ENCODE data around the gene SARDH.

SARDH gene

DNA sequence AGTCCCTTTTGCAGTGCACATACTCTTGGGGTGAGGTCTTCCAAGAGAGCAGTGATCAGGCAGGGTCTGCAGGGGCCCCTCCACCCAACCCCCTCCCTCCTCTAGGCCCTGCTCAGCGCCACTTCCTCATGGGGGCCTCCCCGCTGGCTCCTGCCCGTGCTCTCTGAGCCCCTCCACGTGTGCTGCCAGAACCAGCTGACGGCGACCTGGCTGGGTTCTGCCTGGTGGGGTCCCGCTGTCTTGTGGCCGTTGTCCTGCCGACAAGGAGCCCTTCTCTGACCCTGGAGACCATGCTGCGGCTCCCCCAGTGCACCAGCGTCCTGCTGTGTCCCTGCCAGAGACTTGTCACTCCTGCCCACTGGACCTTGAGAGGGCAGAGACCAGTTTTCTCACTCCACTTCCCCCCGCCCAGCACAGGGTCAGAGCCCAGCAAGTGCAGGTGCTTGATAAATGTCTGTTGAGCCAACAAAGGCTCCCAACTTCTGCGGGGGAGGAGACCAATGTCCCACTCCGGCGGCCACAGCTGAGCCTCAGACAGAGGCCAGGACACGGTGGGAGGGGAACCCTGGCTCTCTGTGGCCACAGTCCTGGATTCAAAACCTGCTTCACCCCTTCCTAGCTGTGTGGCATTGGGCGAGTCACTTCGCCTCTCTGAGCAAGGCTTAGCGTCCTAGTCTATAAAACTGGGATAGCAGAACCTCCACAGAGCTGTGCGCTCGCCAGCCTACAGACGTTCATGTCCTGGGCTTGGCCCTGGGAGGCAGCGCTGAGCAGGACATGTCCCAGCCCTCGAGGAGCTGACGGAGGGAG lies 24.8 kb downstream of the SARDH start:
- DNase-seq = no peak

DNA sequence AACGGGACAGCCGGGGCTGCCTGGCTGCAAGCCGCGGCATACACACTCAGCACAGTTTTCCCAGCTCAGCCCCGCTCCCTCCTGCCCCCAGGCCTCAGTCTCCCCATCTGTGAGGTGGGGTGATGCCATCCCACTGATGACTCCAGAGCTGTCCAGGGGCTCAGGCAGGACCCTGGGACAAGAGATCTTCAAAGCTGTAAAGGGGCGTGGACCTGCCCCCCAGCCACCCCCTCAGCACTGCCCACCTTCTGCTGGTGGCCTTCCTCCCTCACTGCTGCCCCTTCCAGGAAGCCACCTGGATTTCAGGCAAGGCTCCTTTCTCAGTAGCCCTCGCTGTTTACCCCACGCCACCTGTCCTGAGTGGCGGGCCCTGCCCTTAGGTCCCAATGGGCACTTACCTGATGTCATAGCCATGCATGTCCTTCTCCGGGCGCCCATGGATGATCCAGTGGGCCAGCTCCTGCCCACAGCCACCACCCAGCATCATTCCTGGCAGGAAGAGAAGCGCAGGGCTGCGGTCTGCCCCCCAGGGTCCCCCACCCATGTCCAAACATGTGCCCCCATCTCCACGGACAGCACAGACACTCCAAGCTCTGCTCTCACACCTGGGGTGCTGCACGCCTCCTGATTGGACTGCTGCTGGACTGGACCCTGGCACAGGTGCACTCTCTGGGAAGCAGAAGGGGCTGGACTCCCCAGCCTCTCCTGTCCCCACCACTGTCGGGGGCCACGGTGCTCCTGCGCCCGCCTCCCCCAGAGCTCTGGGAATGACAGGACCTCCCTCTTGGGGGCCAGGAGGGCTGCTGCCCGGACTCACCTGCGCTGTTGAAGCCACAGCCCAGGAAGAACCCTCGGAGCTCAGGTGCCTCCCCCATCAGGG lies 25.7 kb downstream of the SARDH start:
- no peak for DNase-seq

DNA sequence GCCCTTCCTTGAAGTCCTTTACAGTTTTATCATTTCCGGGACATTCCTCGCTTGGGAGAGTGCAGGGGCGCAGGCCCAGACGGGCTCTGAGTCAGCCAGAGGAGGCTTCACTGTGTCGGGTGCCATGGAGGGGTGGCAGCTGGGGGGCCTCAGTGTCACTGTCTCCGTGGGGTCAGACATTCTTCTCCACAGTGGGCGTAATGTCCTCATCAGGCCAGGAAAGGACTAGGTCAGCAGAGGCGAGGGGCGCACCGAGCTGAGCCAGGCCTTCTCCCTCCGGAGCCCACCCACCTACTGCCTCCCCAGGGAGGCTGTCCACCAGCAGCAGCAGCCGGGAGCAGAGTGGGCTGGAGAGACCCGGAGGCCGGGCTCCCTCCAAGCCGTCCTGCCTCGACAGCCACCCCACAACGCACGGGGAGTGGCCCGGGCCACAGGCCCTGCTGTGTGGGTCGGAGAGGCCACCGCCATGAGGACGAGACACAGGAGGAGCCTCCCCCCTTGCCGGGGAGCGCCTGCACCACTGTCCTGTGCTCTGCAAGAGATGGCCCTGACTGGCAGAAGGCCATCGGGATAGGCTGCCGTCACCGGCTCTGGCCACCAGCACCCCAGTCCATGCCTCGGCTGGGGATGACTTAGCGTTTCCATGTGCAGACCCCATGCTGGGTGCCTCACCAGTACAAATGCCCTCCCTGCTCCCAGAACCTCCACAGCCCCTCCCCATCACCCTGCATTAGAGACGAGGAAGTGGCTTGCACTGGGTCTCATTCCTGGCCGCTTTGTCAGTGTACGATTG lies 26.5 kb downstream of the SARDH start:
- no peak for DNase-seq

DNA sequence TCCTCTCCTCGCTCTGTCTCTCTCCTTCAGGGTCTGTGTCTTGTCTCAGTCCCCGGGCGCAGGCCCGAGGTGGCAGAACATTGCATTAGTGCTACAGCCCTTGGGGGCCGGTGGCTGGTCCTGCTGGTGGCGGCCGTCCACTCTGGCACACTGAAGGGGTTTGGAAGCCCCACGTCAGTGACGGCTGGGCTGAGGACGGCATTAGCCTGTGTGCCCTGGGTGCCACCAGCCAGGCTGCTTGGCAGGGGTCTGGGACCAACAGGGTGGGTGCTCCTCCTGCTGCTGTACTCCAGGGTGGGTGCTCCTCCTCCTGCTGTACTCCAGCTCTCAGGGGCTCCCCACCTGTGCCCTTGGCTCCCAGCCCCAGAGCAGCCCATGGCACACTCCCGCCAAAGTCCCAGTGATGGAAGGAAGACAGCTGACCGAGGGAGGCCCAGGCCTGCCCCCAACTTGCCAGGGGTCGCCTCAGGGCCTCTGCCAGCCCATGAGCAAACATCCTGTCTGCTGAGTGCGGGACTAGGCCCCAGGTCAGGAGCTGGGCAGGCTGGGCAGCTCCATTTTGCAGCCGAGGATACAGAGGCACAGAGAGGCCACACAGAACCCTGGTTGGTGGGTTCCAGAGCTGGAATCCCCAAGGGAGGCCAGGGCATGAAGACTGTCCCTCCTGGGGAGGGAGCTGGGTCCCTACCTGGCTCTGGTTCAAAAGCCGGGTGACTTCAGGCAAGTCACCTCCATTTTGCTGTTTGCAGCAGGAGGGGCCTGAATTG lies 27.3 kb downstream of the SARDH start:
- DNase-seq = no peak

DNA sequence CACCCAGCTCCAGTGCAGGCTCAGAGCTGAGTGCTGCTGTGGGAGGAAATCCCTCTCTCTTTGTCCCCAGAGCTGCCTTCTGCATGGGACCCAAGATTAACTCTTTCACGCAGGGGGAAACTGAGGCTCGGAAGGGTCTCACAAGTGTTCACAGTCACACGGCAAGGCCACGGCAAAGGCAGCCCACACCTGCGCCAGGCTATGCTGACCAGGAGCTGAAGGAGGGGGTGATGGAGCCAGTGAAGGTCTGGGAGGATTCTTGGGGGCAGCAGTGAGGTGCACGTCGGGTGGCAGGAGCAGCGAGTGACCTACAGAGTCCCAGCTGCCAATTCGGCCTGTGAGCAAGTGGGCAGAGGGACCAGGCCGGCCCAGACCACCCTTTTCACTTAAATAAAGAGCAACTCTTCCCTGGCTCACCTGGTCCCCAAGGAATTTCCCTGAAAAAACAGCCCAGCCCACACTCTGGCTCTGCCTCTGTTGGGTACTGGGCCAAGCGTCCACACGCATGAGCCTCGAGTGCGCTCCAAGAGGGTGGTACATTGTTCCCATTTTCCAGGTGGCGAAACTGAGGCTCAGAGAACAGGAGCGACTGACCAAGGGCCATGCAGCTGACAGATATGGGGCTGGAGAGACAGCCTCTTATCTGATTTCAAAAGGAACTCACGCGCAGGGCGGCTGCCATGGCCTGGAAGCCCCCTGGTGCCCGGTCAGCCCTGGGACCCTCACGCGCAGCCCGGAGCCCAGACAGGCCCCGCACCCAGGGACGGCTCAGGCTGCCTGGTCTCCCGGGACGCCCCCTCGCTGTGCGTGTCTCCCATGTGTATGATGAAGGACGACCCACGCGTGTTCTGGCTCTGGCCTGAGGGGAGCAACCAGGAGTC lies 28.2 kb downstream of the SARDH start:
- DNase-seq = no peak

DNA sequence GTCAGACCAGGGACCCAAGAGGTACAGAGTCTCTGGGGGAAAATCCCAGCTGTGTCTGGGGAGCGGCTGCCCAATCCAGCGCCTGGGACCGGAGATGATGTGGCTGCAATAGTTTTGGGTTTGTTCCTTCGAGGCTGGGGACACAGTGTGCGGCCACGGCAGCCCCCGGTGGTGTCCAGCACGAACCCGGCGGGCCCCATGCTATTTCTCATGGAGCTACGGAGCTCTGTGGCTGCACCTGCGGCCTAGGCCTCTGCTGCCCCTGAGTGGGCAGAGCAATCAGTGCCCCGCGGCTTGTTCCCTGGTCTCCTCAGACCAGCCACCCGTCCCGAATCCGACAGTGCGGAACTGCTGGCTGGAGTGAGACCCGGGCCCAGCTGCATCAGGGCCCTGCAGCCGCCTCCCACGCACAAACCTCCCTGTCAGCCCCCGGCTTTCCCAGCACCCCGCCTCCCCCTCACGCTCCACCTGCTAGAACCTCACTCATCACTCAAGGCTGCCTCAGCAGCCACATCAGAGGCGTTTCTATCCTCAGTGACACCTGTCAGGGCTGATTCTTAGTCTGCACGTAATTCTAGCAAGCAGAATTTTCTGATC lies 29.0 kb downstream of the SARDH start:
- no peak for DNase-seq

DNA sequence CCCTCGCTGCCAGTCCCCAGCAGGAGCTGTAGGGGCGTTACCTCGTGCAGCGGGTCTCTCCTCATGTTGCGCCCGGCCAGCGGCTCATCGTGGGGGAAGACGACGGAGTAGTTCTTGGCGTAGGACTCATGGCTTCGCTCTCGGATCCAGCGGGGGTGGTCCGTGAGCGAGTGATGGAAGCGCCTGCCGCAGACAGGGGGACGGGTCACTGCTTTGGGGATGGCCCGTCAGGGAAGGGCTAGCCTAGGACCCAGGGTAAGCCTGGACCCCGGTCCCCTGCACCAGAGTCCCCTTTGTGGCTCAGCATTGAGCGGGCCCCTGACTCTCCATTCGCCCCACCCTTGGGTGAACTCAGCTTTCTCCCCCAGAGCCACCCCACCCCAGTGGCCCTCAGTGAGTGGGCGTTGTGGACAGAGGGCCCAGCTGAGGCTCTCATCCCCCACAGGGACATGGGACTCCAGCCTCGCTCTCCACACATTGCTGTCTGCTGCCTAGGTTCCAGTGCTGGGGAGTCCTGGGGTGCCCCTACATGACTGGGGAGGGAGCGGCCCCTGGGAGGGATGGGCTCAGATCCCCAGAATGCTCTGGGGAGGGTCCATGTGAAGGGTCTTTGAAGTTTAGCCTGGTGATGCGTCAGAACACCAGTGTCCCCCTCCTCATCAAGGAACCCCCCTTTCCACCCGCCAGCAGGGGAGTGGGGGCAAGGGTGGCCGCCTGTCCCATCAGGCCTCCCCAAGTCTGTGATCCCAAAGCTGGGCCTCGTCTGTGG lies 29.7 kb downstream of the SARDH start:
- DNase-seq = no peak

DNA sequence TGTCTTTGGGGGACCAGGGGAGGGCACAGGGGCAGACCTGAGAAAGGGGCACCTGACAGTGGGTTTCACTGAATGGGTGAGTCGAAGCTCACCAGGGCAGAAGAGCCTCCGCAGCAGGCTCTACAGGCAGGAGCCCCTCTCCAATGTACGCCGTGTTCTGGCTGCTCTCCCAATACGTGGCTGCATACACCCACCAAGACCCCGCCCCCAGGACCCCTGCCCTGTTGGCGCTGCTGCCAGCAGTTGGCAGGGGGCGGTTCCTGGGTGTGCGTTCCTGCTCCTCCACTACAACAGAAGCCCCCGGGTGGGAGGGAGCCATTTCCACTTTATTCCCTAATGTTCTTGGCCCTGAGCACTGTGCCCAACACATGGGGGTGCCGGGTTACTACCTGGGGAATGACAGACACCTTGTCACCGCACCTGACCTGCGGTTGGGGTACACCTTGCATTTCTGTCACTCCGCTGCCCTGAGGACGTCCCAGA lies 30.3 kb downstream of the SARDH start:
- DNase-seq = no peak

DNA sequence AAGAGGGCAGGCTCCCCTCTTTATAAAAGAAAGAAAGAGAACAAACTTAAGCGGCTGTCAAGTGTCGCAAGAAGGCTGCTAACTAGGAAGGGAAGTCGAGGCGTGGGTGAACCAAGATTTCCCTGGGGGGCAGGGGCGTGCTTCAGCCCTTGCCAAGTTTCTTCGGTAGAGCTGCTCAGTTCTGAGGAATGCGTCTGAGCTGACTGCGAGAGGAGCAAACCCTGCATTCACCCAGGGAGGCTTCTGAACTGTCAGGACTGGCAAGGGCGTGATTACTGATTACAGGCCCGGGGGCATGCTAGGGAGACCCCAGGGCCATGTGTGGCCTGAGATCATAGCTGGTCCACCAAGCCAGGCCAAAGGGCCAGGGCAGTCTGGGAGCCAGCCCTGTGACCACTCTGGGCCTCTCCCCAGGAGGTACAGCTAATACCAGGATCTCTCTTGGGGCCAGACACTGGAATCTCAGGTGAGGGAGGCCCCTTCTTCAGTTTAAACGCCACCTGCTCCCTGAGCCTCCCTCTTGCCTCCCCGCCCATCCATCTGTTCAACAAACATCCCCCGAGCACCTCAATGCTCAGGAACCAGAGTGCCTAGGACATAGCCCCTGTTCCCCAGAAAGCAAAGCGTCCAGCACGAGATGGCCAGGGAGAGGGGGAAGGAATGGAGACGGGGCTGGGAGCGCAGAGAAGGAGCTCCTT lies 30.9 kb downstream of the SARDH start:
- no peak for DNase-seq

DNA sequence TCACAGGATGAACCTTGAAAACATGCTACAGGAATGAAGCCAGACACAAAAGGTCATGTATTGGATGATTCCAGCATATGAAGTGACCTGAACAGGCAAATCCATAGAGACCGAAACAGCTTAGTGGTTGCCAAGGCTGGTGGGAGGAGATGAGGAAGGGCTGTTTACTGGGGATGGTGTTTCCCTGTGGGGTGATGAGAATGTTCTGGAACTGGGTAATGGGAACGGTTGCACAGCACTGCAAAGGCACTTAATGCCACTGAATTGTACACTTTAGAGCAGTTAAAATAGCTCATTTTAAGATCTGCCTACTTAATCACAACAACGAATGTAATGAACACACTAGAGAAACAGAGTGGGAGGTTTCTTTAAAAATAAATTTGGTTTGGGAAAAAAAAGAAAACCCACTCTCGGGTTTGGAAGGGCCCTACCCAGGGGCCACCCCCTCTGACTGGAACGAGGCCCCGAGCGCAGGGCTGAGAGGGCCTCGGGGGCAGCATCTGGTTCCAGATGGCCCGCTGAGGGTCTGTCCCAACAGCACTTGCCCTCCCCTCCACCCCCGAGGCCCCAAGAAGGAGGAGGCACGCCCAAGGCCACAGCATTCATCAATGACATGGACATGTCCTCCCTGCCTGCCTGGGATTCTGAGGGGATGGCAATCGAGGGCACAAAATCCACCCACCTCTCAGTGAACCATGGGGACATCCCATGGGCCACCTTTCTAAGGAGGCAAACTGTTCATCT lies 31.7 kb downstream of the SARDH start:
- DNase-seq = no peak

DNA sequence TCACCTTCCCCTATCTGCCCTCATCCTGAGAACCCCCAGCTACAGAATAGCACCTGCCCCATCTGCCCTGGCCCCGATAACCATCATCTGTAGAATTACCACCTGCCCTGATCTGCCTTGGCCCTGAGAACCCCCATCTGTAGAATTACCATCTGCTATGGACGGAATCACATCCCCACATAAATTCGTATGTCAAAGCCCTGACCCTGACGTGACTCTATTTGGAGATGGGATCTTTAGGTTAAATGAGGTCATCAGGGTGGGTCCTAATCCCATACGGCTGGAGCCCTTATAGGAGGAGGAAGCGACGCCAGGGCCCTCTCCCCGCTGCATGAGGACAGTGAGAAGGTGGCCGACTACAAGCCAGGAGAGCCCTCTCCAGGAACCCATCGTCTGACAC lies 32.6 kb downstream of the SARDH start:
- DNase-seq = no peak

DNA sequence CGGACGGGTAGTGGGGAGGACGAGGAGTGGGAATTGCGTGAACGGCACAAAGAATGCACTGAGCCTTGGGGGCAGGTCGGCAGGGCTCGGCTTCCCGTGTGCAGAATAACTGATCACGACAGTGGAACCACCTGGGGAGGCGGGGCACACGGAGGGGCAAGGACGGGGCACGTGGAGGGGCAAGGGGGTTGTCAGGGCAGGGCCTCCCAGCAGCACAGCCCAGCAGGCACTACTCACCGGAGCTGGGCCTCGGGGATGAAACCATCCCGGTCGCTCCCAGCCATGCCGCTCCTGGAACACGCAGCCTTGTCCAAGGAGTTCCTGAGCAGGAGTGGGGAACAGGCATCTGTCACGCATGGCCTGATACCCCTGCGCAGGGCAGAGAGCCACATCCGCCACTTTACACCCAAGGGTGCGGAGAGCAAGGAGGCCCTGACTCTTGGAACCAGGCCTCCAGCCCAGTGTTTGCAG lies 33.4 kb downstream of the SARDH start:
- DNase-seq = no peak

DNA sequence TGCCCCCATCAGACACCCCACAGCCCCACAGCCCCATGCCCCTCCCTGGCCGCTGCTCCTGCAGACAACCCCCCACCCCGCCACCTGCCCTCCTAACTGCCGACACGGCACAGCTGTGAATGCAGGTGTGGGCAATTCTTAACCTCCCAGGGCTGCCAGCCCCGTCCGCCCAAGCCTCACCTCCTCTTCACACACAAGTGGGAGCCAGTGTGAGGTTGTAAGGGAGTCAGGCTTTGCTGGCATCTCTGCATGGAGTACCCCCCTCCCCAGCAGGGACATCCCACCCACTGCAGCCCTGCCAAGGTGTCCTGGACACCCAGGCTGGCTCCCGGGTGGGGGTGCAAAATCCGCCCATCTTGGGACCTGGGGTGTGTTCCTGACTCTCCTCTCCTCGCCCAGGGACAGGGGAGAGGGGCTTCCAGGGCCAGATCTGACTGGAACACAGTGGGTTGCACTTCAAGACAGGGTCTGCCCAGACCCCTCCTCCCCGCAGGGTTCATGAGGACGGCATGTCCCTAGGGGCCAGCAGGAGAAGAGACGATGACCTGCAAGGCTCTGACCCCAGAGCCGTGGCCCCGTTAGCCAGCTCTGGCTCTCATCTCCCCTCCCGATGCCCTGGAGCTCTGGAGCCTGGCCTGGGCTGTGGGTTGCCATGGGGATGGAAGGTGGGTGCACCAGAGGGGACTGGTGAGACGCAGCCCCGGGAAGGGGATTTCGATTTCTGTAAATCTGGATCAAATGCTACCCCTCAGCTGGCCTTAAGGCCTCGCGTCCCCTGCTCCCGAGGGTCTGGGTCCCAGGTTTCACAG lies 34.4 kb downstream of the SARDH start:
- DNase-seq = no peak

DNA sequence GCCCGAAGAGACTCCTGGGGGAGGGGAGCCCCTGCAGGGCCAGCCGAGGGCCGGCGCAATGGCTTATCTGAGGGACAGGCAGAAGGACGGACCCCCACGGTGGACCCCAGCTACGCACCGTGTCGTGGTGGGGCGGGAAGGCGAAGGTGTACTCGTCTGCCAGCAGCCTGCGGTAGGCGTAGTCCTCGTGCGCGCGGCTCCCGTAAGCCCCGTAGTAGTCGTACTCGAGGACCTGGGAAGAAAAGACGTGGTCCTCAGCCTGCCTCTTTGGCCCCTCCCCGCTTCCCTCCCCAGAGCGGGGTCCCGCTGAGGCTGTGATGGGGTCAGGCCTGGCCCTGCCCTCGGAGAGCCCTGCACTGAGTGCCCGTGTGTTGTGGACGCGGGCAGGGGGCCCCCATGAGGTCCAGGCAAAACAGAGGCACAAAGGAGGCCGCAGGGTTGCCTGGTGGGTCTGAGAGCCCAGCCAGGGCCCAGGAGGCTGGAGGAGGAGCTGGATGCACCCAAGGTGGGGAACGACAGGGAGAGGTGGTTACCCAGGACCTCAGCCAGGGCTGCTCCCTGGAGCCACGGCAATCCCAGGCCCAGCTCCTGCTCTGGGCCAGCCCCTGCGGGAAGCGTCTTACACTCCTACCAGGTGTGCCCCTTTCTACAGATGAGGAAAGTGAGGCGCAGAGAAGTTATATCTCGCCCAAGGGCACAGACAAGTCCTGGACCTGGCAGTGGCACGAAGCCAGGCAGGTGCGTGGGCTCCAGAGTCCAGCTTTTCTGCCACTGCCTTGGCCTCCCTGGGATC lies 35.2 kb downstream of the SARDH start:
- no peak for DNase-seq

DNA sequence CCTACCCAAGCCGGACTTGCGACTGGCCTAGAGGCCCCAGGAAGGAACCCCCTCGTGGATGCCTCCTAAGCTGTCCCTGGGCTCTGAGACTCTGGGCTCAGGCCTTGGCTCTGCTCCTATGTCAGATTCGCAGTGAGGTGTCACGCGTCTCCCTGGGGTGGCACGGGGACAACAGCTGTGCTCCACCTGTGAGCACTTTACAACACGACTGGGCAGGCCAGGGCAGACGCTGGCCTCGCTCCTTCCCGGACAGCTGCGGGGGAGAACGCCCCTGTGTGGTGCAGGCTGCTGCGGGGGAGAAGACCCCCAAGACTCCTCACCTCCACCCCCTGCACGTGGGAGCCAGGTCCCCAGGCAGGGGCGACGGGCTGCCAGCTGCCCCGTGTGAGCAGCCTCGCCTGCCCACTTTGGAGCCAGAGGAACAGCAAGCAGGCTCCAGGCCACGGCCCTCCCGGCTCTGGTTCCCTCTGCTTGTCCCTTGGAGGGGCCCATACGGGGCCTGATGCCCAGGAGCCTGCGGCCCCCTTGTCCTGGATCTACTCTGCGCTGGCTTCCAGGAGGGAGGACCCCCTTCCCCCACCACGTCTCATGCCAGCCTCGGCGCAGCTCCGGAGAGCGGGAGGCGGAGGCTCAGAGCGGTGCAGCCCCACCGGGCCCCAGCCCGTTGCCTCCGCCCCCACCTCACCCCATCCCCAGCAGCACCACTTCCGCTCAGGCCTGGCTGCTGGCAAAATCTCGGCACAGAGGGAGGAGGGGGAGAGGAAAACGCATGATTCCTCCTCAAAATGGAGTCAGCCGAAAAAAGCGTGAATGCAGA lies 36.0 kb downstream of the SARDH start:
- DNase-seq = no peak

All from NCI-H2081 treated with DMSO at 0.1 percent for 48 hours (cell line).